ENCODE measurements around the gene TGIF1.

The TGIF1 gene

DNA sequence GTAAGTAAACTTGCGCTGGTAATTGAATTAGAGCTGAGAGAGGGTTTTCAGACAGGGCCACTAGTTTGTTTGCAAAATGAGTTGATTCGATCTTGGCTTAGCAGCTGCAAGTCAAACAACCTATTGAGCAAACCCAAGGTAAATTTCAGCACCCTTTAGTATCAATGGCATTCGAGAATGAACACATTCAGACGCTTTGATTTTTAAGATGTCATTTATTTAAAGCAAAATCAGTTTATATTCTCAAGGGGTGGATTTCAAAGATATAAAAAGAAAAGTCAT, 44.2 kb downstream of the TGIF1 start:
- FAIRE-seq = no peak
- no peak for TF ChIP-seq POLR2A (IDR thresholded peaks at IDR 0.05; ENCODE audit: low read depth, low read length)
- DNase-seq (ENCODE audit: insufficient read length, low spot score) = no peak

DNA sequence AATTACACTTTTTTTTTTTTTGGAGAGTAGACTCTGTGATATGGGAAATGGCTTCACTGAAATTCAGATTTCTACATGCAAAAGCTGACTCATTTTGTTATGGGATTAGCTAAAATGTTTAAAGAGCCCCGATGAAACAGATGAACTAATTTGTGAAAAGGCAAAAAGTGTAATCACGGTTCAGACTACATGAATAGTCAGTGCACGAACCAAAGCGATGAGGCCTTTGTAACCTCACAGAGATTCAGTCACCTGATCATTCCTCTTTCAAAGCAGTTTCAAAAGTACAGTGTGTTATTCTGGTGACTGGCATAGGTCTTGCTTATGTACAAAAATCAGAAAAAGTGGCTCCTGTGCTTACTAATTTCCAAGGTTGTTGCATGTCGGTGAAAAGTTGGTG, 44.6 kb downstream of the TGIF1 start:
- no peak for DNase-seq (ENCODE audit: insufficient read length, low spot score)
- FAIRE-seq = no peak
- TF ChIP-seq POLR2A (IDR thresholded peaks at IDR 0.05; ENCODE audit: low read depth, low read length) = no peak

DNA sequence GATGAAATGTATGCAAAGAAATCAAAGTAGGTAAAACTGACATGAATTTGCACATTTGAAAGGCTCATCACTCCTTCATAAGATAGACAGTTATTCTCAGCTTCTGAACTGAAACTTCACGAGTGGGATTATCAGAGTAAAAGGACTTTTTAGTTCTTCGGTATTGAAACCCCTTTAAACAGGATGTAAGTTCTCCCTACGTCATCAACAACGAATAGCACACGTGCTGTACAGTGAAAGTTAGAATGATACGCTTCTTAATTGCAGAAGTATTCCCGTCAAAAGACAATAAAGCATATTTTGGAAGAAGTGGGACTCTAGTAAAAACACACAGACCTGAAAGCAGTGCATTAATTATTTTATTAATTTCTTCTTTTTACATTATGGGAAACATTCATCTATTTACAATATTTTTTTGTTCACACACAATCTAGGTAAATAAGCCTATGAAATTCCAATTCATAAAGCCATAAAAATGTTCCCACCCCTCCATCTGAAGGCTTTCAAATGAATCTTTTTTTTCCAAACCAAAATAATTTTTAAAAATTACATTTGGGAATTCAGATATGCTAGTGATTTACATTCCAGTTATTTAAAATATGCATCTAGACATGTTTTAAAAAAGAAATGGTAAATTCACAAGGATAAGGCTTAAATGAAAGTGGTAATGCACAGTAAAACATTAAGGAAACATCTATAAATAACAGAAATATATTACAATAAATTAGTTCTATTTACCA, 45.9 kb downstream of the TGIF1 start:
- no peak for FAIRE-seq
- TF ChIP-seq POLR2A (IDR thresholded peaks at IDR 0.05; ENCODE audit: low read depth, low read length) = no peak
- no peak for DNase-seq (ENCODE audit: insufficient read length, low spot score)

DNA sequence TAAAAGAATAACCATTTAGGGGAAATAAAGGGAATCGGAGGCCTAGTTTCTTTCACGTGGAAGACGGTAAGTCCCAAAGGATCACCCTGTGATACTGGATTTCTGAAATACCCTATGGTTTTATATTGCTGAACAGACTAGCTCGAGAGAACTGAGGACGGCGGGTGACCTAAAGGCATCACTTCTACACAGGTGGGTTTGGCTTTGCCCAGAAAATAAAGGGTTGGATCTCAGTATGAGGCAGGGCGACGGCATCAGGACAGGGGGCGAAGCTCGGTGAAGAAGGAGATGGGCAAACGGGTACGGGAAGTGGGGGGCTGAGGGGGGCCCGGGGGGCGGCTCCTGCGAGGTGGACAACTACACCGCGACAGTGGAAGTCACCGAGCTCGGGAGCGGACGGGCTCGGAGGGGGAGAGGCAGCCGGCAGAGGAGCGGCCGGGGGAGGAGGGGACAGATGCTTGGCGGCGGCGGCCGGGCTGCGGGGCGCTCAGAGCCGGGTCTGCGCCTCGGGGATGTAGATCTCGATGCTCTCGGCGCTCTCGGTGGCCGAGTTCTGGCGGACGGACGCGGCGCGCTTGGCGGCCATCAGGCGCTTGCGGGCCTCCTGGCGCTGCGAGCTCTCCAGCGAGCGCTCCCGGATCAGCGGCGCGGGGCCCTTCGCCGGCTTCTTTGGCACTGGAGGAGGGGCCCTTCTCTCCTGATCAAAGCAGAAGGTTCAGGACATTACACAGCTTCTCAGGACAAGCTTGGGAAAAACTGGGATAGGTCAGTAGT, 48.9 kb downstream of the TGIF1 start:
- no peak for TF ChIP-seq POLR2A (IDR thresholded peaks at IDR 0.05; ENCODE audit: low read depth, low read length)
- DNase-seq (ENCODE audit: insufficient read length, low spot score) = no peak
- FAIRE-seq = no peak

DNA sequence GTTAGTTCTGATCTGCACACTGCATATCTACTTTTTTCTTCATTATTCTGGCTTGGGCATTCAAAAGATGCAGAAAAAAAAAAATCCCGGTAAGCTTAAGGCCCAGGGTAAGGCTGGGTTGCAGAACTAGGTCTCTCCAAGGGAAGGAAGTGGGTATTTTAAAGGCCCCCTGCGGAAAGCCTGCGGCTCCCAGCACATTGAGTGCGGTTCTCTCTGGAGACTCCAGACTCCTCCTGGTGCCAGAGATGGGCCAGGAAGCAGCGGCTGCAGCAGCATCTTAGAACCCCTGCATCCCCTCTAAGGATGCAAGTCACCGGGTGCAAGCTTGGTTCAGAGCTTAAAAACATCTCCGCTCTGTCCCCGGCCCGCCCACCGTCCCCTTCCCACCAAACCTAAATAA, 49.5 kb downstream of the TGIF1 start:
- no peak for TF ChIP-seq POLR2A (IDR thresholded peaks at IDR 0.05; ENCODE audit: low read depth, low read length)
- DNase-seq (ENCODE audit: insufficient read length, low spot score) (no peak), FAIRE-seq (no peak)

DNA sequence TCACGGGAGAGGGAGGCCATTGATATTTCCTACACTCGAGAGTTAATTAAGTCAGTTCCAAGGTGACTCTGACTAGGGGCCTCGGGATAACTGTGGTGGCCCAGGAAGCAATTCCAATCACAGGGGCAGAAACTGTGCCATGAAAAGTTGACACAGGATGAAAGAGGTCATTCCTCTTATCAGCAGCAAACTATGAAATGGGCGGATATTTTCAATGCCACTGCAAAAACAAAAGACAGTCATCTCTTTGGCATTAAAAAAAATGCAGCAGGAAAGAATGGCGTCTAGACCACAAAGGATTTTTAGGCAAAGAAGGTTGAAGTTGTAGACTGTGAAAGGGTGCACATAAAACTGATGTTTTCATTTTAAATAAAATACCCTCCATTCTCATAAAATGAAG, 50.0 kb downstream of the TGIF1 start:
- FAIRE-seq = peak; percentile 88
- no peak for TF ChIP-seq POLR2A (IDR thresholded peaks at IDR 0.05; ENCODE audit: low read depth, low read length)
- no peak for DNase-seq (ENCODE audit: insufficient read length, low spot score)

DNA sequence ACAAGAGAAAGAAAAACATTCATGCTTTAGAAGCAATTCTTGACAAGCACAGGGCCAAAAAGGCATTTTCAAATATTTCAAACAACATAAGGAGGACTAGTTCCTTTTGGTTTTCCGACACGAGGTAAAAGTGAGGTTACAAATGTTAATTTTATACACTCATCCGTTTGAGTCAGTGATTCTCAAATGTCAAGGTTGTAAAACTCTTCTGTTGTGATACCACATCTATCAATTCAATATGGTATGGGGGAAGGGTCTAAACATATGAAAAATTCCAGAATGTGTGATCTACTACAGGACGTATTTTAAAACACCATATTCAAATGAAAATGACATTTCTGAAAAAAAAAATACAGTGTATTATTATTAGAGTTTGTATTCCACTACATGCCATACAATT, 52.7 kb downstream of the TGIF1 start:
- no peak for DNase-seq (ENCODE audit: insufficient read length, low spot score)
- TF ChIP-seq POLR2A (IDR thresholded peaks at IDR 0.05; ENCODE audit: low read depth, low read length) = no peak
- no peak for FAIRE-seq

DNA sequence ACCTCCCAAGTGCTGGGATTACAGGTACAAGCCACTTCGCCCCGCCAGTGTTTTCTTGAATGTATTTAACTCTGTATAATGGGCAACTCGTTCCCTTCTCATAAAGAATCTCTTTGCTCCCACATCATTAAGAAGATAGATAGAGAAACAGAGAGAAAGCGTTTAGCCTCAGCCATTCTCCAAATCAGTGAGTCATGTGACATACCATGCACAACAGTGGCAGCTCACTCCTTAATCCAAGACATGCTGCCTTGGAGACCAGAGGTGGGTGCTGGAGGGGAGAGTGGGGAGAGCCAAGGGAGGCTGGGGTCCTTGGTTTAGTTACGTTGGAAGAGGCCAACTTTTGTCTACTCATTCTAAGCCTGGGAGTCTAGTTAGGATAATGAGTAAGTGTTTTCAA, 54.7 kb downstream of the TGIF1 start:
- FAIRE-seq (no peak), DNase-seq (ENCODE audit: insufficient read length, low spot score) (no peak)
- TF ChIP-seq POLR2A (IDR thresholded peaks at IDR 0.05; ENCODE audit: low read depth, low read length) = no peak

DNA sequence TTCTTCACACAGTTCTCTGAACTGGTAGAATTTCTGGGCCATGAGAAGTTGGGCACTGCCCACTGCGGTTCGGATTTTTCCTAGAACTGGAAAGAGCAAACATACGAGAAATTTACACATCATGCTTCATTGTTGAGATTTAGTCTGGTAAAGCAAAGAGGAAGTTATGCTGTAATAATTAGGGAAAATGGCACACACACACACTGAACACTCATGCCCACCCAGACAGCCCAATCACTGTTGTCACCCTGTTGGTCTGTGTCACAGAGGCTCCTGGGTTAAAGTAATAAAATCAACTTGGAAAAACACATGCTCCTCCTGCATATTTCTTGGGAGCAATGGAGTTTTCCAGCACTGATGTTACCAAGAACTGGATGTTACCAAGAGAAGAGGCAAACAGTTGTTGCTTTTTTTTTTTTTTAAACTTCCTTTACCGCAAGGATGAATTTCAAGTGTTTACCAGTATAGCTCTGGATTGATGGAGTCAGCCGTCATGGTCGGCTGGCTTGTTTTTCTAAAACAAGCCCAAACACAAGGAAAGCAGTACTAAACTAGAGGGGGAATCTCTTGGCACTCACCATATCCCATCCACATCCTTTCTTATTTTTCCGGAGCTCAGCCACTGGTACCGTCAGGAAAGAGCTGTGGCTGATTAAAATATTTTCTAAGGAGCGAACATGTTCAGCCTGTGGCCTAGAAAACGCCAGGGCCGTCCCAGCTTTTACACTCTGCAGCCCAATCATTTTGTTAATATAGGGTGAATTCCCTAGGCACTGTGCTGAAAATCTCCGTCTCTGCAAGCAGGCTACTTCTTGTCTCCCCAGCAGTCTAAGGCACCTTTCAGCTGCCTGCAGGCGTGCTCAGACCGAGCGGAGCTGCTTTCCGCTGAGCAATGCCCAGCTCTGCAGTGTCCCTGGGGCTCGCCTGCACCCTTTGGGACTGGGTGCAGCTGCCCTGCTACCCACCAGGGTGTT, 58.9 kb downstream of the TGIF1 start:
- DNase-seq (ENCODE audit: insufficient read length, low spot score) = no peak
- no peak for FAIRE-seq
- no peak for TF ChIP-seq POLR2A (IDR thresholded peaks at IDR 0.05; ENCODE audit: low read depth, low read length)

All from H54 (cell line).